Stomach (tissue), 9 donors: Measurements from ENCODE around the gene MAP3K6. TPM values are rescaled to one million over a fixed set of nuclear protein-coding genes. Genes with fewer than 3 reads are reported as not detected.

Source experiments
- DNase-seq, 2 donors: peaks; one replicate each; pipeline versions ENCODE4 v3.0.0 to v3.0.0-alpha.2; 2013 to 2019
- H3K27ac ChIP-seq, 5 donors: fragments of 200-600 bp in 4 of 5; sonication (generic) in 4 of 5; one replicate each; pipeline ENCODE4 v1.5.1; 2013 to 2019; ENCODE audit warnings: mild to moderate bottlenecking in 1 of 5, moderate library complexity in 1 of 5
- H3K27me3 ChIP-seq, 3 donors: fragments of 200-600 bp; sonication (generic); one replicate each; pipeline ENCODE4 v1.5.1; 2017 to 2019; ENCODE audit warnings: mixed run types in 1 of 3
- H3K36me3 ChIP-seq, 4 donors: fragments of 200-600 bp; sonication (generic); 1 replicate in 3 of 4; 2 replicates in 1 of 4; pipeline ENCODE4 v1.5.1; 2016 to 2019
- H3K4me1 ChIP-seq, 4 donors: fragments of 200-600 bp; sonication (generic); one replicate each; pipeline ENCODE4 v1.5.1; 2016 to 2019
- H3K4me3 ChIP-seq, 4 donors: fragments of 200-600 bp; sonication (generic) in 3 of 4; one replicate each; pipeline ENCODE4 v1.5.1; 2016 to 2019; ENCODE audit warnings: mild to moderate bottlenecking in 1 of 4
- H3K9me3 ChIP-seq, 4 donors: fragments of 200-600 bp; sonication (generic); one replicate each; pipeline ENCODE4 v1.5.1; 2016 to 2019
- CTCF ChIP-seq, 7 experiments: fragments of 450-650 bp in 4 of 7; fragments of 200-600 bp in 3 of 7; sonication (generic) in 3 of 7; IDR thresholded peaks; one replicate each; pipeline ENCODE4 v1.5.1; 2016 to 2019; ENCODE audit warnings: antibody characterized with exemption in 7 of 7, control low read depth in 2 of 7, mild to moderate bottlenecking in 1 of 7
- EP300 ChIP-seq: sonication (generic); formaldehyde crosslinking; IDR thresholded peaks from one replicate; pipeline ENCODE4 v1.6.1; 2017; ENCODE audit warnings: antibody characterized with exemption
- POLR2A ChIP-seq, 4 donors: fragments of 450-650 bp; IDR thresholded peaks; one replicate each; pipeline ENCODE4 v1.6.1; 2016; ENCODE audit warnings: antibody characterized with exemption in 4 of 4, control low read depth in 2 of 4, mild to moderate bottlenecking in 1 of 4, moderate library complexity in 1 of 4
- POLR2AphosphoS5 ChIP-seq, 3 donors: sonication (generic); formaldehyde crosslinking; IDR thresholded peaks; one replicate each; pipeline ENCODE4 v1.6.1; 2016; ENCODE audit warnings: antibody characterized with exemption in 3 of 3
- WGBS, 5 donors: extraction: QIAGEN DNeasy Blood & Tissue Kit in 3 of 5; methylation state at CpG; one replicate each; pipeline versions ENCODE4 v1.1.5 to v1.1.7; 2013 to 2018; 5-methylcytosine and 5-hydroxymethylcytosine counted together
- intact Hi-C: fragments of 100-400 bp; cut with DNase I; formaldehyde crosslinking; loops from one replicate; pipeline ENCODE4 v1.15.1; 2023; ENCODE audit warnings: low total_unique reads
- polyA plus RNA-seq, 3 donors: library from polyadenylated mRNA; stranded (reverse); fragments of 200-250 nt; gene quantifications; one replicate each; pipeline ENCODE4 v1.2.3, GENCODE V29; 2013
- total RNA-seq, 5 donors: library from RNA; depleted of rRNA; stranded (reverse); fragments of >200 nt; gene quantifications; one replicate each; pipeline versions ENCODE4 v1.1.0 to v1.2.3, GENCODE V29; 2014 to 2016
- donor health status: healthy with polysubstance abuse.
- donor health status: Bipolar disorder and iron deficiency.
- donor health status: healthy.

The MAP3K6 gene
- total and polyA plus RNA-seq, 8 donors: 11.6 to 110 (median 36.2) TPM

- Histone ChIP-seq H3K4me3 (peak overlapping the region in 3 of 4 donors; percentile 9 to 72 (median 11)), H3K9me3 (no peaks in the 10 kb centered on the region), H3K4me1 (peaks cover 12 to 42% (median 35%) of the 10 kb centered on the region in 4 donors), H3K27me3 (peaks cover 0 to 16% (median 0%) of the 10 kb centered on the region in 3 donors), H3K36me3 (peaks cover 13 to 50% (median 30%) of the 10 kb centered on the region in 4 donors), H3K27ac (peak overlapping the region in 2 of 5 donors; percentile 5 to 68)
- TF ChIP-seq POLR2AphosphoS5 (IDR thresholded peaks at IDR 0.05) (no peak), CTCF (IDR thresholded peaks at IDR 0.05) (no peak), POLR2A (IDR thresholded peaks at IDR 0.05) (no peak), EP300 (no peak)
- peak in 1 of 2 donors; percentile 88 for DNase-seq
- WGBS, 5 donors: 47 to 62% (median 56%) methylated on average over 52 to 62 of the region's 62 CpGs
- intact Hi-C loops: no loop called here
Measured at GRCh38 chr1:27350663-27351540, 15.9 kb downstream of the MAP3K6 start.

GRCh38 chr1:27349784-27350662 lies 16.7 kb downstream of the MAP3K6 start:
- Histone ChIP-seq H3K27ac (peak overlapping the region; percentile 52 to 77 (median 68)), H3K4me1 (peaks cover 12 to 42% (median 34%) of the 10 kb centered on the region in 4 donors), H3K27me3 (peaks cover 0 to 16% (median 0%) of the 10 kb centered on the region in 3 donors), H3K4me3 (peak overlapping the region; percentile 47 to 72 (median 50)), H3K36me3 (peaks cover 4 to 46% (median 23%) of the 10 kb centered on the region in 4 donors), H3K9me3 (no peaks in the 10 kb centered on the region)
- 24 to 68% (median 39%) methylated on average over 23 to 84 of the region's 84 CpGs for WGBS, 5 donors
- DNase-seq: peak; percentile 79 to 93
- TF ChIP-seq POLR2AphosphoS5 (IDR thresholded peaks at IDR 0.05) (peak in 2 of 3 donors; percentile 30 to 64), EP300 (no peak)
- intact Hi-C loops: no loop called here

- TF ChIP-seq EP300: no peak
- TF ChIP-seq POLR2AphosphoS5 (IDR thresholded peaks at IDR 0.05): peak in 1 of 3 donors; percentile 50
- TF ChIP-seq CTCF (IDR thresholded peaks at IDR 0.05): peak in 1 of 7 experiments; percentile 7
- no peak for TF ChIP-seq POLR2A (IDR thresholded peaks at IDR 0.05)
- 16 to 64% (median 24%) methylated on average over 12 to 51 of the region's 51 CpGs for WGBS, 5 donors
- Histone ChIP-seq H3K36me3 (peaks cover 4 to 37% (median 14%) of the 10 kb centered on the region in 4 donors), H3K9me3 (no peaks in the 10 kb centered on the region), H3K4me1 (peaks cover 12 to 45% (median 35%) of the 10 kb centered on the region in 4 donors), H3K27ac (peak overlapping the region; percentile 52 to 77 (median 70)), H3K4me3 (peak overlapping the region; percentile 47 to 72 (median 50)), H3K27me3 (peaks cover 0 to 16% (median 0%) of the 10 kb centered on the region in 3 donors)
- peak; percentile 88 to 92 for DNase-seq
- intact Hi-C loops: no loop called here
Measured at GRCh38 chr1:27348861-27349783, 17.6 kb downstream of the MAP3K6 start.

GRCh38 chr1:27346991-27347624 lies 19.7 kb downstream of the MAP3K6 start:
- Histone ChIP-seq H3K4me3 (no peak overlapping the region), H3K4me1 (peaks cover 12 to 66% (median 49%) of the 10 kb centered on the region in 4 donors), H3K36me3 (peaks cover 0 to 22% (median 2%) of the 10 kb centered on the region in 4 donors), H3K27me3 (peaks cover 0 to 16% (median 0%) of the 10 kb centered on the region in 3 donors), H3K27ac (peak overlapping the region in 2 of 5 donors; percentile 8 to 47), H3K9me3 (no peaks in the 10 kb centered on the region)
- WGBS, 5 donors: 77 to 82% (median 79%) methylated on average over 13 to 14 of the region's 14 CpGs
- TF ChIP-seq CTCF (IDR thresholded peaks at IDR 0.05) (no peak), POLR2AphosphoS5 (IDR thresholded peaks at IDR 0.05) (no peak)
- peak in 1 of 2 donors; percentile 56 for DNase-seq
- intact Hi-C loops: no loop called here
